ENCODE results near the gene KRCC1.

KRCC1 gene

DNA sequence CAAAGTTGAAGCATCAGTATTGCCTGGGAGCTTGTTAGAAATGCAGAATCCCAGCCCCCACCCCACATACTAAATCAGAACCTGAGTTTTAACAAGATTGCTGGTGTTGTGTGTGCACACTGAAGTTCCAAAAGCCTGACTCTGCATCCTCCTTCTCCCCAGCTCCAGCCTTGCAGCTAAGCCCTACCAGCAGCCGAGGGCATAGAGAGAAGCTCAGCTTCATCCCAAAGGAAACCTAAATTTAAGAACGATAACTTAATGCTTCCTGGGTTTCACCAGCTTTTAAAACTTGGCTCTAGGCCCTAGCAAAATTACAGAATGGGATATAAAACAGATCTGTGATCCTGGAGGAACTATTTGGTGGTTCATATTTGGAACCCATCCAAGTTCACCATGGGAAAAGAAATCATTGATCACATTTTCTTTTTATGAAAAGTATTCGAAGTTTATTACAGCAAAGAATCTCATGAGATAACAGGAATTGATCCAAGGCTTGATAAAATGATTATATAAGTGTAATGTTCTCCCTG lies 23.1 kb upstream of the KRCC1 start:
- no peak for DNase-seq (ENCODE audit: low spot score)
- TF ChIP-seq, protein P1, sequence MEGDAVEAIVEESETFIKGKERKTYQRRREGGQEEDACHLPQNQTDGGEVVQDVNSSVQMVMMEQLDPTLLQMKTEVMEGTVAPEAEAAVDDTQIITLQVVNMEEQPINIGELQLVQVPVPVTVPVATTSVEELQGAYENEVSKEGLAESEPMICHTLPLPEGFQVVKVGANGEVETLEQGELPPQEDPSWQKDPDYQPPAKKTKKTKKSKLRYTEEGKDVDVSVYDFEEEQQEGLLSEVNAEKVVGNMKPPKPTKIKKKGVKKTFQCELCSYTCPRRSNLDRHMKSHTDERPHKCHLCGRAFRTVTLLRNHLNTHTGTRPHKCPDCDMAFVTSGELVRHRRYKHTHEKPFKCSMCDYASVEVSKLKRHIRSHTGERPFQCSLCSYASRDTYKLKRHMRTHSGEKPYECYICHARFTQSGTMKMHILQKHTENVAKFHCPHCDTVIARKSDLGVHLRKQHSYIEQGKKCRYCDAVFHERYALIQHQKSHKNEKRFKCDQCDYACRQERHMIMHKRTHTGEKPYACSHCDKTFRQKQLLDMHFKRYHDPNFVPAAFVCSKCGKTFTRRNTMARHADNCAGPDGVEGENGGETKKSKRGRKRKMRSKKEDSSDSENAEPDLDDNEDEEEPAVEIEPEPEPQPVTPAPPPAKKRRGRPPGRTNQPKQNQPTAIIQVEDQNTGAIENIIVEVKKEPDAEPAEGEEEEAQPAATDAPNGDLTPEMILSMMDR (IDR thresholded peaks at IDR 0.05; ENCODE audit: extremely low read depth, missing control alignments) = no peak

DNA sequence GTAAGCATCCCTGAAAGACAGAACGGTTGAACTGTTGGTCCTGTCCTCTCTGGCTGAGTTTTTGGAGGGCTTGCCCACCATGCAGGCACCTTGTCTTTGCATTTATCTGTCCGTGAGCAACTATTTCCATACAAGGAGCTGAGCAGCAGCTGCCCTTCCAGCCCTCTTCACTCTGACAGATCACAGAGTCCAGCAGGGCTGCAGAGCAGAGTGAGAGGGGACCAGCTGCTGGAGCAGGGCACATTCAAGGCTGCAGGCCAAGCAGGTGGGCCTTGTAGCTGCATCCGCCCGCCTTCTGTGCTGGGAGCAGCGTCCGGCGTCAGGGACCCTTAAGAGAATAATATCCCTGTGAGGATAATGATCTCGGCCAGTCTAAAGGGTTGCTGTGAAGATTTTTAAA lies 21.5 kb upstream of the KRCC1 start:
- TF ChIP-seq, protein P1 (IDR thresholded peaks at IDR 0.05; ENCODE audit: extremely low read depth, missing control alignments) = no peak

DNA sequence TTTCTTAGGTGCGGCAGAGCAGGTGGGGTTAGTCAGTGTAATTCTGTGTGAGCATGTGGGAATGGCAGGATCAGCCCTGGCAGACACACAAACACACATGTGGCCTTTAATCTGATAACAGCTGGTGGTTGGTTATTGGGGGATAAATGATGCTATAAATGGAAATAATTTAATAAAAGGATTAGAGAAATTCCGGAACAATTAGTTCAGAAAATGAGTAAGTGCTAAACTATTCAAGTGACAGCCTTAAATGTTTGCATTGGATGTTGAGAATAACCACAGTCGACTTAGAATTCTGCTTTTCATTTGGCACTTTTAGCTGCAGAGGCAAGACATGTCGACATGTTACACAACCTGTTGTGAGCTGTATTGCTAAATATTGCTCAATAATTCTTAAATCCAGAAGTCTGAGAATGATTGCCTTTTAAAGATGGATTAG lies 19.3 kb upstream of the KRCC1 start:
- no peak for DNase-seq (ENCODE audit: low spot score)
- TF ChIP-seq, protein P1 (IDR thresholded peaks at IDR 0.05; ENCODE audit: extremely low read depth, missing control alignments) = no peak

More for the DNA sequence above, 21.5 kb upstream of the KRCC1 start:
- DNase-seq (ENCODE audit: low spot score) = no peak

DNA sequence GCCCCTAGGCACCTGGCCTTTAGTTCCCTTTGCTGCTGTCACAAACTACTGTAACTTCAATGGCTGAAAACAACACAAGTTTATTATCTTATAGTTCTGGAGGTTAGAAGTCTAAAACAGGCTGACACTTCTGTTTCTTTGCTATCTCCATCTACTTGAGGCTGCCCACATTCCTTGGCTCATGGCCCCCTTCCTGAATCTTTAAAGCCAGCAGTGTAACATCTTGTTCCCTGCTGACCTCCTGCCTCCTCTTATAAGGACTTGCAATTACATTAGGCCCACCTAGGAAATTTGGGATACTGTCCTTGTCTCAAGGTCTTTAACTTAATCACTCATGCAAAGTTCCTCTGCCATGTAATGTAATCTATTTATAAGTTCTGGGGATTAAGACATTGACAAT lies 18.6 kb upstream of the KRCC1 start:
- TF ChIP-seq, protein P1 (IDR thresholded peaks at IDR 0.05; ENCODE audit: extremely low read depth, missing control alignments) = no peak
- no peak for DNase-seq (ENCODE audit: low spot score)

DNA sequence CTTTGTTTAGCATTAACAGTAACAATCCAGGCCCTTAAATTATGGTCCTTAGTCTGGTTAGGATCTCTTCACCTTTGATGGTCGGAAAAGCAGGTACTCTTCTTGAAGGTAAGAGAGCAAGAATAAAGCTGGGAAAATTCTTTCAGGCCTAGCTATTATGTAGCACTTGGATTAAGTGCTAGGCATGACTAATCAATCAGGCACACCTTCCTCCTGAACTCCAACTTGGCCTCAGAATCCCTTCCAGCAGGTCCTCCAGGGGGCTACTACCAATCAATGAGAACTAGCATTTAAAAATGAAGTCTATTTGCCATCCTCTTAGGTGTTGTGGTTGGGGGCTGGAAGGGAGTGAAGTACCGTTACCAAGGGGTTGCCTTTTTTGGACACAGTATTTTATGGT lies 15.8 kb upstream of the KRCC1 start:
- no peak for DNase-seq (ENCODE audit: low spot score)
- TF ChIP-seq, protein P1 (IDR thresholded peaks at IDR 0.05; ENCODE audit: extremely low read depth, missing control alignments) = no peak

DNA sequence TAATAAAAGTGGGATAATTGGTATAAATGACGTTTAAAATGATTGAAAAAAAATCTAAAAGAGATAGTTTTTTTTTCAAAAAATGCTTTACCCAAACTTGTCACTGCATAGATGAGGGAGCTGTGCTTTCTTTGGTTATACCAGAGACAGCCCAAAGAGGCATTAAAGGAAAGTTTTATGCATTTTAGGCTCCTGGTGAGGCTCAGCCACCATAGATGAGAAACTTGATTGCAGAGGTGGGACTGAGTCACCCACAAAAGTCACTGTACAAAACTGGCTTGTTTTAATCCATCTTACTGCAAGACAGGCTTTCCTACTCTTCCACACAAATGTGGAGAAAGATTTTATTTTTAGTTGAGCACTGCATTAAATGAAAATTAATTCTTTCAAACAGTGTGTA lies 14.5 kb upstream of the KRCC1 start:
- DNase-seq (ENCODE audit: low spot score) = no peak
- TF ChIP-seq, protein P1 (IDR thresholded peaks at IDR 0.05; ENCODE audit: extremely low read depth, missing control alignments) = no peak

DNA sequence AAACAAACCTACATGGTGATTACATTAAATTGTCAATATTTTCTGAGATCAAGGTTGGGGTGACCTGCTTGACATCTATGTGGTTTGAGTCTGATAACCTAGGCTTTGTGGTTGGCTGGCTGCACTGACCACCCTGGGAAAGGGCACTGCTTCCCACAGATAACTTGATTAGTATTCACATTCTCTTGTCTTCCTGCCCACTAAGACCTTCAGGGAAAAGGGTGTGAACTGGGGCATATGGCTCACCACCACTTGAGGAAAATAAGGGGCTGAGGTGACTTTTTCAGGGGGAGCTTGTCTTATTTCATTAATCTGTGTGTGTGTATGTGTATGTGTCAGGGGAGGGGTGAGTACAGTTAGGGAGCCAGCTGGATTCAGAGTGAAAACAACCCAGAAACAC lies 13.5 kb upstream of the KRCC1 start:
- DNase-seq (ENCODE audit: low spot score) = no peak
- TF ChIP-seq, protein P1 (IDR thresholded peaks at IDR 0.05; ENCODE audit: extremely low read depth, missing control alignments) = no peak

All from GM20000 (cell line).